C4-2B (cell line): ENCODE measurements around the gene IFT22.
"Not testable (repeated sequence)": the region's sequence is repeated elsewhere in the genome, so short reads cannot be mapped to it uniquely, and the experiment has no call there.

Experiments used
- H3K27ac ChIP-seq: fragments of 450-650 bp; 2 replicates; pipeline ENCODE4 v1.5.1; 2017
- CTCF ChIP-seq: fragments of 450-650 bp; conservative IDR thresholded peaks from 2 replicates; pipeline ENCODE4 v1.5.1; 2017; ENCODE audit warnings: mild to moderate bottlenecking
- ZFX ChIP-seq: fragments of 450-650 bp; IDR thresholded peaks from 2 replicates; pipeline ENCODE4 v1.6.1; 2017

The IFT22 gene

DNA sequence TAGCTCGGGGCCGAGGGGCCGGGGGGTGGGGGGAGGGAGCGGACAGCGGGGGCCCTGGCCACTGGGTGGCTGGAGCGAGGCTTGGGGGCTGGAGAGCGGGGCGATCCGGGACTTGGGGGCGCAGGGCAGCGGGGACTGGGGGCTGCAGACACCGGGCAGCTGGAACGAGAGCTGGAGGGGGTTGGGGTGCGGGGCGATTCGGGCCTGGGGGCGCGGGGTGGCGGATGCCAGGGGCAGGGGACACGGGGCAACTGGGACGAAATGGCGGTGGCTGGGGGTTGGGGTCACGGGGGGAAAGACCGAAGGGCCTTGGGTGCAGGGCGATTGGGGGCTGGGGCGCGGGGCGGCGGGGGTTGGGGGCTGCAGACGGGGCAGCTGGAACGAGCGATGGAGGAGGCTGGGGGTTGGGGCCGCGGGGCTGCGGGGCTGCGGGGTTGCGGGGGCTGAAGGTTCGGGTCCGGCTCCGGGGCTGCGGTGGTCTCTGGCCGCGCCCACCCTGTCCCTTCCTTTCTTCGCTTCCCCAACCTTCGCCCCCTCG lies 41.7 kb upstream of the IFT22 start:
- TF ChIP-seq CTCF, result no peak
- TF ChIP-seq ZFX, result no peak
- peak overlapping the region; percentile 96 for H3K27ac ChIP-seq

GRCh38 chr7:101362334-101363195 lies 41.0 kb upstream of the IFT22 start, which contains the start of gene COL26A1:
Gene COL26A1 (plus strand): TSS chr7:101362875. CDS start chr7:101363033, 158 bp downstream.
- H3K27ac ChIP-seq, result peak within 1 kb of the TSS; percentile 96
- no peak for TF ChIP-seq ZFX
- no peak for TF ChIP-seq CTCF

- TF ChIP-seq ZFX (no peak), CTCF (no peak)
These were observed 35.8 kb upstream of the IFT22 start for GRCh38 chr7:101357433-101357832.

GRCh38 chr7:101352920-101353308 lies 31.3 kb upstream of the IFT22 start:
- peak overlapping the region; percentile 57 for H3K27ac ChIP-seq
- TF ChIP-seq ZFX (no peak), CTCF (no peak)

More at GRCh38 chr7:101357433-101357832, 35.8 kb upstream of the IFT22 start:
- no peak overlapping the region for H3K27ac ChIP-seq

DNA sequence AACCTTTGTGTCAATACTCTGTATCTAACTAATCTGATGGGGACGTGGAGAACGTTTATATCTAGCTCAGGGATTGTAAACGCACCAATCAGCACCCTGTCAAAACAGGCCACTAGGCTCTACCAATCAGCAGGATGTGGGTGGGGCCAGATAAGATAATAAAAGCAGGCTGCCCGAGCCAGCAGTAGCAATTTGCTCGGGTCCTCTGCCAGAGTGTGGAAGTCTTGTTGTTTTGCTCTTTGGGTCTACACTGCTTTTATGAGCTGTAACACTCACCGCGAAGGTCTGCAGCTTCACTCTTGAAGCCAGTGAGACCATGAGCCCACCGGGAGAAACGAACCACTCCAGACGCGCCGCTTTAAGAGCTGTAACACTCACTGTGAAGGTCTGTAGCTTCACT lies 27.7 kb upstream of the IFT22 start:
- not testable (repeated sequence) for H3K27ac ChIP-seq

DNA sequence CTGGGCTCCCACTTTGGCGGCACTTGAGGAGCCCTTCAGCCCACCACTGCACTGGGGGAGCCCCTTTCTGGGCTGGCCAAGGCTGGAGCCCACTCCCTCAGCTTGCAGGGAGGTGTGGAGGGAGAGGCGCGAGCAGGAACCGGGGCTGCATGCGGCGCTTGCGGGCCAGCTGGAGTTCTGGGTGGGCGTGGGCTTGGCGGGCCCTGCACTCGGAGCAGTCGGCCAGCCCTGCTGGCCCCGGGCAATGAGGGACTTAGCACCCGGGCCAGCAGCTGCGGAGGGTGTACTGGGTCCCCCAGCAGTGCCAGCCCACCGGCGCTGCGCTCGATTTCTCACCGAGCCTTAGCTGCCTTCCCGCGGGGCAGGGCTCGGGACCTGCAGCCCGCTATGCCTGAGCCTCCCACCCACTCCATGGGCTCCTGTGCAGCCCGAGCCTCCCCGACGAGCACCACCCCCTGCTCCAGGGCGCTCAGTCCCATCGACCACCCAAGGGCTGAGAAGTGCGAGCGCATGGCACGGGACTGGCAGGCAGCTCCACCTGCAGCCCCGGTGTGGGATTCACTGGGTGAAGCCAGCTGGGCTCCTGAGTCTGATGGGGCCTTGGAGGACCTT lies 26.9 kb upstream of the IFT22 start:
- not testable (repeated sequence) for H3K27ac ChIP-seq

DNA sequence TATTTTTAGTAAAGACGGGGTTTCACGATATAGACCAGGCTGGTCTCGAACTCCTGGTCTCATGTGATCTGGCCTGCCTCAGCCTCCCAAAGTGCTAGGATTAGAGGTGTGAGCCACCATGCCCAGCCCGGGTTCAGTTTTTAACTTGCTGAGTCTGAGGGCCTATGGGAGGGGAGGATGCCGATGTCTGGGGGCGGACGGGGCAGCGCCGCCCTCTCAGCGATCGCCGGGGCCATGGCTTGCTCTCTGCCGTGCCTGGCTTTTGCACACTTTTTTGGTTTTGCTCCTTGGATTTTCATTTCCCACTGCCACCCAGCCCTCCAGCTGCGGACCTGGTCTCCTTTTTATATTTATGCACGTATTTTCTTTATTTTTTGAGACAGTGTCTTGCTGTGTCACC lies 25.9 kb upstream of the IFT22 start:
- no peak overlapping the region for H3K27ac ChIP-seq
- no peak for TF ChIP-seq CTCF
- no peak for TF ChIP-seq ZFX

DNA sequence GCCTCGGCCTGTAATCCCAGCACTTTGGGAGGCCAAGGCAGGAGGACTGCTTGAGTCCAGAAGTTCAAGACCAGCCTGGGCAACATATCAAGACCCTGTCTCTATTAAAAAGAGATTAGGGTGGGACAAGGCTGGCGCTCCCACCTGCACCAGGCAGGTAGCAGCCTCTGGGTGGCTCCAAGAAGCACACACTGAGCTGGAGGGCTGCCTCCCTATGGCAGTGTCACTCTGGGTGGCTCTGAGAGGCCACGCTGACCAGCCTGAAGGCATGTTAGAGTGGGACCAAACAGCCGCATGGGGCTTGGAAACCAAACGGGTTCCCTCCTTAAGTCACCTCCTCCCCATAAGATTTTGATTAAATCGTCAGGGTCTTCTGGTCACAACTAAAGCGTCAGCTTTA lies 21.3 kb upstream of the IFT22 start:
- TF ChIP-seq CTCF (no peak), ZFX (no peak)
- H3K27ac ChIP-seq, result no peak overlapping the region
